ENCODE results near the gene HNRNPAB. TPM values are rescaled to one million over a fixed set of nuclear protein-coding genes. Genes with fewer than 3 reads are reported as not detected.

HNRNPAB gene
- polyA plus RNA-seq, 4 donors, result 111 to 168 (median 154) TPM

DNA sequence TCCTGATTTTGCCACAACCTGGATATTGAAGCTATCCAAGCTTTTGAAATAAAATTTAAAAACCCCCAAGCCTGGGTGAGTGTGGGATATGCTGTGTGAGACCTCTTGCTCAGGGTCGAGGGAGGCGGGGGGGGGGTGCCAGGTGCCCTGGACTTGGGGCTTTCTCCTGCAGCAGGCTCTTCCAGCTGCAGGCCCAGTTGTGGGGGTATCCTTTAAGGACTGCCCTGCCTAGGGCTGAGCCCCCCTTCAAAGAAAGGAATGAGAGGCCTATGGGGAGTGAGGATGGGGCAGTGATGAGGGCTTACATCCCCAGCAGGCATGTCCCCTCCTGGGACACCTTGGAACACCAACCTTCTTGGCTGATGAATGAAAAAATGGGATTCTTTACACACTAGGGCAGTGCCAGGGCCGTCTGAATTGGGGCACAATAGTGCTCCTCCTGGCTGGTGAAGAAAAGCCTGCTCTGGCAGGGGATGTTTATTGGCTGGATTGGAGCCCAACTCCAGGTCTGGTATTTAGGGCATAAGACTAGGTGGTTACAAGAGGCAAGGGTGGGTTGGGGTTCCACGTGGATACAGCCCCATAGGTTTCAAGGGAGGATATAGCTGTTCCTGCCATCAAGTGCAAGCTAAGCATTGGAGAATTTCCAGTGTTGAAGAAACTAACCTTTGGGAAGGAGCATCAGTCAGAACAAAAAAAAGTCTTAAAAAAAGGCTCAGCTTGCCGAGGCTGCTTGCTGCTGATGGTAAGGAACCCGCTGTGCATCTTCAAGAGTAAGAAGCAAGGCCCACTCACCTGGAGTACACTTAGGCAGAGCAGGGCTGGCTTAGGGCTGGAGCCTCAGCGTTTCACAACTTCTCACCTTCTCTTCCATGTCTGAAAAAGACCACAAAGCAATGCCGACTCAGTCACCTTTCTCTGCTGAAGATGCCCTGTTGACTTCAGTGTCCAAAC is 7.0 kb downstream of the HNRNPAB start:
- DNase-seq (ENCODE audit: low read depth in 4 of 4, low spot score in 3 of 4), result no peak

- DNase-seq (ENCODE audit: low read depth in 4 of 4, low spot score in 3 of 4), result no peak
Measured at GRCh38 chr5:178212241-178213002, 8.1 kb downstream of the HNRNPAB start.

- DNase-seq (ENCODE audit: low read depth in 4 of 4, low spot score in 3 of 4), result no peak
Measured at GRCh38 chr5:178213003-178213461, 8.7 kb downstream of the HNRNPAB start.

DNA sequence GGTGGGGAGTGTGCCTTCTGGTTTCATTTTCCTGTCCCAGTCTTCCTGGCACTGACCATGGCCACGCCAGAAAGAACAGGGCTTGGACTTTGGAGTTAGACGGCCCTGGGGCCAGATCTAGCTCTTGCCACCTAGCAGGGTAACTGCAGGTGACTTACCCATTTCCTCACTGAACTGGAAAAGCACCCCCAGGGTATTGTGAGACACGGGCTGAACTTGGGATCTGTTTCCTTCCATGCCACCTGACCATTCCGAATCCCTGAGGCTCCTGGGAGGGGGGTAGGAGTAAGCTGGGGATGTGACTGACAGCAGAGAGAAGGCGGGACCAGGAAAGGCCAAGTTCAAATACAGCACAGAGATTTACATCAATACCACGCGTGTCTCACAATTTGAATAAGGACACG is 9.4 kb downstream of the HNRNPAB start:
- DNase-seq (ENCODE audit: low read depth in 4 of 4, low spot score in 3 of 4), result no peak

- no peak for DNase-seq (ENCODE audit: low read depth in 4 of 4, low spot score in 3 of 4)
Measured at GRCh38 chr5:178214160-178214803, 9.9 kb downstream of the HNRNPAB start.

DNA sequence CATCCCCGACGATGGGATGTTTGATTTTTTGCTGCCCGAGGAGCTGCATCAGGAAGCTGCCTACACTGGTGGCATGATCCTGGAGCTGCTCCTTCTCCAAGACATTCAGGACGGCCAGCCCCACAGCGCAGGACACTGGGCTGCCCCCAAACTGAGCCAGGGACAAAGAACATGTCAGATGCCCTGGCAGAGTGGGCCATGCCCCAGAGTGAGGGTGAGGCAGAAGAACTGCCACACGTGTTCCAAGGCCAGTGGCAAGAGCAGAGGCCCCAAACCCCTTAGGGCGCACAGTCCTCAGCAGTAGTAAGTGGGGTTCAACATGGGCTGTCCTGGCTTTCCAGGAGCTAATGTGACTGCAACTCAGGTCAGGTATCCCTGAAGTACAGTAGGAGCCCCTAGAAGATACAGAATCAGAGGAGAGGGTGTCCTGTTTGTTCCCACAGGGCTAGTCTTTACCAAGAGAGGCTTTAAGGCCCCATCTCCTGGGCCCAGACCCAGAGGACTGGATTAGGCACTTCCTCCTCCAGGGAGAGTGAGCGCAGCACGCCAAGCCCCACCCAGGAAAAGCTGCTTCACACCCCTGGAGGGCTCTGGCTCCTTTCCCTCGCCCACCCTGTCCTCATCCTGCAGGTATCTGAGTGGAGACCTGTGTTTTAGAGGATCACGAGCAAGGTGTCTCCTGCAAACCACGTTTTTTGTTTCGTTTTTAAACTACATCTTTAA is 11.1 kb downstream of the HNRNPAB start:
- no peak for DNase-seq (ENCODE audit: low read depth in 4 of 4, low spot score in 3 of 4)

DNA sequence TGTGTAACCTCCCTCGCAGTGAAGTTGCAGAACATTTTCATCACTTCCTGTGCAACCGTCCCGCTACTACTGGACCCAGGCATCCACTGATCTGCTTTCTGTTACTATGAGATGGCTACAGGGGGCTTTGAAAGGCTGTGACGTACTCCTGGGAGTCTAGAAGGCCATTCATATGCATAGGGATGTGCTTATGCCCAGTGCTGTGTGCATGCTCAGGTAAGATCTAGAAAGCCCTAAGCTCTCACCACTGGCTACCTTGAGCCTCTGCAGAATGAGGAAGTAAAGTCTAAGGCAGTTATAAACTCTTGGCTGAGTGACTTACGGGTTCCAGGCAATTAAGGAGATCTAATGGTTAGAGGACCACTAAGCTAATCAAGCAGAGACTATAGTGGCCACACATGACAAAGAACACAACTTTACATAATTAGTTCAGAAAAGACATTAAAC is 11.8 kb downstream of the HNRNPAB start:
- no peak for DNase-seq (ENCODE audit: low read depth in 4 of 4, low spot score in 3 of 4)

- DNase-seq (ENCODE audit: low read depth in 4 of 4, low spot score in 3 of 4), result no peak
Measured at GRCh38 chr5:178216779-178217178, 12.4 kb downstream of the HNRNPAB start.

DNA sequence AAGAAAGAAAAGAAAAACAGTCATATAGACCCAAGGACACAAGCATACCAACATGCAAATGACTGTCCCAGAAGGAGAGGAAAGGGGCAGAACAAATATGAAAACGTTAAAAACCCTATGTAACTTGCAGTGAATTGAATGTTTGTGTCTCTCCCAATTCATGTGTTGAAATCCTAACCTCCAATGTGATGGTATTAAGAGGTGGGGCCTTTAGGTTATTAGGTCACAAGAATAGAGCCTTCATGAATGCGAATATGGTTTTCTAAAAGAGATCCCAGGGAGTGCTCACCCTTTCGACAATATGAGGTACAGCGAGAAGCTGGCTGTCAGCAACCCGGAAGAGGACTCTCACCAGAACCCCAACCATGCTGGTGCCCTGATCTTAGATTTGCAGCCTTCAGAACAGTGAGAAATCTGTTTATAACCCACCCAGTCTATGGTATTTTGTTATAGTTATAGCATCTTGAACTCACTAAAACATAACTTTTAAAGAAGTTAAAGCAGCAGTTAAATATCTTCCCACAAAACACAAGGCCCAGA is 14.0 kb downstream of the HNRNPAB start:
- DNase-seq (ENCODE audit: low read depth in 4 of 4, low spot score in 3 of 4), result no peak

DNA sequence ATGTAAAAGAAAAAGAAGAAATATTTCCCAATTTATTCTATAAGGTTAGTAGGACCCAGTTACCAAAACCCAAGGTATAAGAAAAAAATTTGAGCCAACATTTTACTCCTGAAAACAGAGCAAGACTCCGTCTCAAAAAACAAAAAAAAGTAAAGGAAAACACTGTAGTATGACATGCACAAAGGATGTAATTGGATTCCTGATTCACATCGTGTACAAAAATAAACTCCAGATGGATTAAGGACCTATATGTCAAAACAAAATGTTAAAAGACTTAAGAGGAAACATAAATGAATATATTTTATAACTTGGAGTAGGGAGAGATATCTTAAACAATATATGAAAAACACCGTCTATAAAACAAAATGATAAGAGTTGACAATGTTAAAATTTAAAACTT is 14.5 kb downstream of the HNRNPAB start:
- DNase-seq (ENCODE audit: low read depth in 4 of 4, low spot score in 3 of 4), result no peak

DNA sequence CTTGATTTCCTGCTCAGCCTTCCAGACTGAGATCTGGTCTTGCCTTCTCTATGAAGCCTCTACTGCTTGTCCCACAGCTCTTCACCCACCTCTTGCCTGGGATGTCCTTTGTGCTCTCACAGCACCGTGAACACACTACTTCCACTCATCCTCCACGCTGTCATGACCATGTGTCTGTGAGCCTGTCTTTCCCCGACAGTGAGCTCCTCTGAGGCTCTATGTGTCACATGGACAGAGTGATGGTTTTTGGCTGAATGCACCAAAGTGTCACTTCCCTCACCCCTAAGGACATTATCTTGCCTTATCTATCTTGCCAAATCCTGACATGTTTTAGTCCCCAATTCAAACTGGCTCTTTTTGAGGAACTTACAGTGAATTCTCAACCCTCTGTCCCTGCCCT is 16.9 kb downstream of the HNRNPAB start:
- DNase-seq (ENCODE audit: low read depth in 4 of 4, low spot score in 3 of 4), result no peak

DNA sequence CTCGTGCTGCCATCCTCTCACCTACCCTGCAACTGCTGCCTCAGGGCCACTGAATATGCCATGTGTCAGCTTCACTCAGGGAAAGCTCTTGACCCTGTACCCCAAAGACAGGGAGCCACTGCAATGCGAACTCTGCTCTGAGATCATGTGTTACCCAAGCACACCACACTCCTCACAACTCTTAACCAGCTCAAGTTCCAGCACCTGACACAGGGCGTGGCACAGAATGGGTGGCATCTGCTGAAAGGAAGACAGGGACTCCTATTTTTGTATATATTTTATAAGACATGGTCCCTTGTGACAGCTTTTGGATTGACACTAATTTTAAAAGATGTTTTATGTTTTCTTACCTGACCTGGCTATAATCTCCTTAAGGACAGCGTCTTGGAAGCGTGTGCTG is 17.5 kb downstream of the HNRNPAB start:
- DNase-seq (ENCODE audit: low read depth in 4 of 4, low spot score in 3 of 4), result no peak

DNA sequence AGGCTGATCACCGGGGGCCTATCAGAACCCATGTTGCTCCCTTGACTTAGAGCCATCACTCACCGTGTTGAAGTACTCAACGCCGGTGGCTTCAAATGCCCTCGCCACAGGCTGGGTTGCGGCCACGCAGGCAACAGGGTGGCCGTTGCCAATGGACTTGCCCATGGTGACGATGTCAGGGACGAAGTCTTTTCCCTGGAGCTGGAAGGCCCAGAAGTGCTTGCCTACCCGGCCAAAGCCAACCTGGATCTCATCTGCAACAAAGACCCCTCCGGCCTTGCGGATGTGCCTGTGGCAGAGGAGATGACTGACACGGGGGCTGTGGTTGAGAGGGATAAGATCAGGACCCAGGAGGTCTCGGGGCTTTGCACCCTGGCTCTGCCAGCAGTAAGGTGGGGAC is 18.0 kb downstream of the HNRNPAB start:
- no peak for DNase-seq (ENCODE audit: low read depth in 4 of 4, low spot score in 3 of 4)

DNA sequence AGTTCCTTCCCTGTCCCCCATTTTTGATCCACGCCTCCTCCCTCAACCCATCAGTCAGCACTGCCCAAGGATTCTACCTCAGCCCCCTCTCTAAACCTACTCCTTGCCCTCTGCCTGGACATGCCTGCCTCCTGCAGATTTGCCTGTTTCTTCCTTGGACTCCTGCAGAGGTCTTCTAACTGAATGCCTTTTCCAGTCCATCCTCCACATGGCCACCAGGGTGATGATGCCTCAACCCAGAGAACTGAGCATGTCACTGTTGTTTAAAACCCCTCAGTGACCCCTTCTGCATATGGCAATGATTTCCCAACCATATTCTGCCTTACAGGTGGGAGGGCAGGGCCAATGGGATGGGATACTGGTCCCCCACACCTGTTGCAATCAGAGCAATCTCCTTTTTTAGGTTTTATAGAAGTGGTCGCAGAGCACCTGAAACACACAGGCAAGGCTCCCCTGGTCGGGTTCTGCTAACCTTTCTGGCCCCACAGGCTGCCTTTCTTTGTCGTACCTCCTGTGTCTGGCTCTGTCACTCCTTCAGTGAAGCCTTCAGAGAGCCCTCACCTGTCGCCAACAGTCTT is 19.0 kb downstream of the HNRNPAB start:
- DNase-seq (ENCODE audit: low read depth in 4 of 4, low spot score in 3 of 4), result no peak

DNA sequence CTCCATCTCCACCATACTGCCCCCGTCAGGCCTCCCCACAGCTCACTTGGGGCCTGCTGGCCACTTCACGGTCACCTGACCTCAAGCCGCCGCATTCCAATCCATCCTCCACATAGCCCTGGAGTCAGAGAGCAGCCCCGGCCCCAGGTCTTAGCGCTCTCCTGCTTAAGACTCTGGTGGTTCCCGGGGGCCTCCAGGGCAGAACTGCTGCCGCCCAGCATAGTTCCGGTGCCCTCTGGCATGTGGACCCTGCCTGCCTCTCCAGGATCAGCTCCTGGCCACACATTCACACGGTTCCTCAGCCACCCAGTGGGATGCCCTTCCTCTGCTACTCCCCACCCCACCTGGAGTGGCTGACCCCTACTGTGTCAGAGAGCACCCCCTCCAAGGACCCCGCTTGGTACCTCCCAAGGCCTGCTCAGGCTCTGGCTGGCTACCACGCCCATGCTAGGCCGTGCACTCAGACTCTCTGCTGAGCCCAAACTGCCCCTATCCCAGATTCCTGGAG is 19.5 kb downstream of the HNRNPAB start:
- DNase-seq (ENCODE audit: low read depth in 4 of 4, low spot score in 3 of 4), result no peak

GRCh38 chr5:178224403-178224802 is 20.1 kb downstream of the HNRNPAB start:
- no peak for DNase-seq (ENCODE audit: low read depth in 4 of 4, low spot score in 3 of 4)

GRCh38 chr5:178225174-178225573 is 20.8 kb downstream of the HNRNPAB start:
- DNase-seq (ENCODE audit: low read depth in 4 of 4, low spot score in 3 of 4), result no peak

GRCh38 chr5:178227138-178227659 is 22.9 kb downstream of the HNRNPAB start:
- no peak for DNase-seq (ENCODE audit: low read depth in 4 of 4, low spot score in 3 of 4)

GRCh38 chr5:178227929-178228328 is 23.6 kb downstream of the HNRNPAB start:
- no peak for DNase-seq (ENCODE audit: low read depth in 4 of 4, low spot score in 3 of 4)
